H1 (cell line): ENCODE measurements around the gene OTC. TPM values are rescaled to one million over a fixed set of nuclear protein-coding genes. Genes with fewer than 3 reads are reported as not detected.

Experiments
- BCL11A ChIP-seq, 2 experiments: IDR thresholded peaks; one replicate each; pipeline ENCODE4 v1.6.1; 2011; ENCODE audit warnings: low read depth in 2 of 2, low read length in 2 of 2, mild to moderate bottlenecking in 2 of 2
- CREB1 ChIP-seq: IDR thresholded peaks from 2 replicates; pipeline ENCODE4 v1.6.1; 2012; ENCODE audit warnings: inconsistent platforms
- JUND ChIP-seq: IDR thresholded peaks from 2 replicates; pipeline ENCODE4 v1.6.1; 2011; ENCODE audit warnings: mild to moderate bottlenecking, improper control_type of control experiment, low read length
- KDM4A ChIP-seq: IDR thresholded peaks from one replicate; pipeline ENCODE4 v1.7.1; 2012; ENCODE audit warnings: low read depth, mild to moderate bottlenecking, moderate library complexity, low read length, inconsistent platforms; ENCODE audit not compliant: severe bottlenecking
- SIRT6 ChIP-seq: IDR thresholded peaks from one replicate; pipeline ENCODE4 v1.7.1; 2012; ENCODE audit warnings: low read length, inconsistent platforms
- polyA plus RNA-seq, 7 experiments: library from polyadenylated mRNA; depleted of rRNA in 3 of 7; stranded (reverse) in 5 of 7; unstranded in 2 of 7; fragments of >200 nt in 5 of 7; fragments of 200-250 nt in 2 of 7; gene quantifications; 1 replicate in 5 of 7; 2 replicates in 1 of 7; 4 replicates in 1 of 7; pipeline versions ENCODE4 v1.2.1 to v1.2.3, GENCODE V29; 2011 to 2013; ENCODE audit warnings: missing spikeins in 2 of 7, mixed read lengths in 2 of 7
- total RNA-seq: library from RNA; stranded (reverse); fragmentation: NEBNext Ultra II Directional; extraction: Animal tissue kit (Norgen Biotek cat#: 25700); gene quantifications from 2 replicates; pipeline ENCODE4 v1.2.1, GENCODE V29; 2021

Gene OTC
- total and polyA plus RNA-seq, 2 of the 8 experiments (the other 6 are each of a cell fraction or from before 2014, with no cell fraction given) = not detected

DNA sequence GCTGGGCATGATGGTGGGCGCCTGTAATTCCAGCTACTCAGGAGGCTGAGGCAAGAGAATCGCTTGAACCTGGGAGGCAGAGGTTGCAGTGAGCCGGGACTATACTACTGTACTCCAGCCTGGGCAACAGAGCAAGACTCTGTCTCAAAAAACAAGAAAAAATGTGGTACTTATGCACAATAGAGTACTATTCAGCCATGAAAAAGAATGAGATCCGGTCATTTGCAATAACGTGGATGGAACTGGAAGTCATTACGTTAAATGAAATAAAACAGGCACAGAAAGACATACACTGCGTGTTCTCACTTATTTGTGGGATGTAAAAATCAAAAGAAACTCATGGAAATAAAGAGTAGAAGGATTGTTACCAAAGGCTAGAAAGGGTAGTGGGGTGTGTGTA lies 37.2 kb upstream of the OTC start (continued):
- TF ChIP-seq SIRT6 = no peak
- TF ChIP-seq BCL11A (IDR thresholded peaks at IDR 0.05; ENCODE audit: low read depth in 2 of 2, low read length in 2 of 2) = no peak
- no peak for TF ChIP-seq CREB1
- TF ChIP-seq KDM4A = no peak
- TF ChIP-seq JUND = no peak
